Activated CD8-positive, alpha-beta T cell treated with anti-CD3 and anti-CD28 coated beads for 36 hours (primary cell): ENCODE results near the gene SETD1A. TPM values are rescaled to one million over a fixed set of nuclear protein-coding genes. Genes with fewer than 3 reads are reported as not detected.
"Not testable (repeated sequence)": the region's sequence is repeated elsewhere in the genome, so short reads cannot be mapped to it uniquely, and the experiment has no call there.

Source experiments
- ATAC-seq: fragments of 200-7000 bp; cut with Tn5 transposase; one replicate; pipeline ENCODE4 v1.10.0; 2021; ENCODE audit warnings: mild to moderate bottlenecking, moderate library complexity
- CTCF ChIA-PET: fragments of 350-600 bp; sonication (Branson Sonifier 250); formaldehyde crosslinking; loops from one replicate; lab custom pipeline; 2021; ENCODE audit warnings: antibody characterized with exemption; lab: Charles Lee
- POLR2A ChIA-PET: fragments of 350-600 bp; sonication (Branson Sonifier 250); formaldehyde crosslinking; loops from one replicate; lab custom pipeline; 2021; ENCODE audit warnings: antibody characterized with exemption; lab: Charles Lee
- DNase-seq: peaks from one replicate; pipeline ENCODE4 v3.0.0-alpha.2; 2020
- H3K27ac Mint-ChIP-seq: one replicate; pipeline ENCODE4 v1.8.0; 2021; ENCODE audit warnings: mild to moderate bottlenecking, mixed read lengths
- H3K27me3 Mint-ChIP-seq: one replicate; pipeline ENCODE4 v1.8.0; 2021; ENCODE audit warnings: mixed read lengths
- H3K36me3 Mint-ChIP-seq: one replicate; pipeline ENCODE4 v1.8.0; 2021; ENCODE audit warnings: low read depth, mixed read lengths
- H3K4me1 Mint-ChIP-seq: one replicate; pipeline ENCODE4 v1.8.0; 2021; ENCODE audit warnings: low read depth, mixed read lengths
- H3K4me3 Mint-ChIP-seq: one replicate; pipeline ENCODE4 v1.8.0; 2021; ENCODE audit warnings: mild to moderate bottlenecking, moderate library complexity, mixed read lengths
- H3K9me3 Mint-ChIP-seq: one replicate; pipeline ENCODE4 v1.8.0; 2021; ENCODE audit warnings: mixed read lengths
- intact Hi-C: fragments of 100-400 bp; cut with micrococcal nuclease; formaldehyde crosslinking; loops from one replicate; pipeline ENCODE4 v1.10.0; 2022
- total RNA-seq, 2 experiments: library from RNA; stranded (reverse); gene quantifications; one replicate each; pipeline ENCODE4 v1.2.3, GENCODE V29; 2021
- TF ChIP-seq, protein P1 (sequence below): fragments of 200-600 bp; IDR thresholded peaks from one replicate; pipeline ENCODE4 v1.8.0; 2022; ENCODE audit warnings: antibody characterized with exemption, mild to moderate bottlenecking

SETD1A gene
- total RNA-seq, 2 experiments from 2014 or later, result 18.0 to 19.2 TPM

DNA sequence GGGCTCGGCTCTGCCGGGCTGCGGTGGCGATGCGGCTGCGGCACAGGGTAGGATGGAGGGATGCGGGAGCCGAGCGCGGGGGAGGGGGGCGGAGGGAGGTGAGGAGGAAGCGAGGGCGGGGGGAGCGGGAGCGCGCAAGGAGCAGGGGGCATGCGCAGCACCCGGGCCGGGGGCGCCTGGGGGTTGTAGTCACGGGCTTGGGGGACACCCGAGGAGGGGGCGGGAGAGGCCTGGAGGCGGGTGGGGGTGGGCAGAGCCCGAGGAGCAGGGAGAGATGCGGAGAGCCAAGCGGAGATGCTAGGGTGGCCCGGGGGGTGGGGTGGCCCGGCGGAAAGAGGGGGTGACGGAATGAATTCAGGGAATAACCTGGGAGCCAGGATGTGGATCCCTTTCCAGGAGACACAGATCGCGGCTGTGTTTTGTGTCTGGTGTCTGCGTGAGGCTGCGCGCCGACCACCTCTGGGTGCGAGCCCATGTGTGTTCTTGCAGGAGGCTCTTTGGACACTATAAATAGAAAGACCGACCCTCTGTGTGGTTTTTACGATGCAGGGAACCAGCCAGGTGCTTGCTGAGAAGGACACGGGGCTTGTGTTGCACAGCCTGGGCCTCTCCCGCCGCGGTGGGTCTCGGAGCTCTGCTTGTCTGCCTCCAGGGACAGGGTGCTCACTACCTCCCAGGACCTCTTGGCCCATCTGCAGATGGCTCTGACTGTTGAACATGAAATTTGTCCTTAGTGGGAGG lies 53.2 kb downstream of the SETD1A start, which contains the start of gene STX1B:
STX1B (minus strand) TSS at position 54 of the 741 bp plus-strand sequence. CDS start 242 bp downstream, outside the sequence.
- no peaks in the 10 kb centered on the region for H3K9me3 Mint-ChIP-seq
- H3K27me3 Mint-ChIP-seq, result peaks cover 21% of the 10 kb centered on the region
- H3K4me1 Mint-ChIP-seq, result peaks cover 13% of the 10 kb centered on the region
- TF ChIP-seq, protein P1, sequence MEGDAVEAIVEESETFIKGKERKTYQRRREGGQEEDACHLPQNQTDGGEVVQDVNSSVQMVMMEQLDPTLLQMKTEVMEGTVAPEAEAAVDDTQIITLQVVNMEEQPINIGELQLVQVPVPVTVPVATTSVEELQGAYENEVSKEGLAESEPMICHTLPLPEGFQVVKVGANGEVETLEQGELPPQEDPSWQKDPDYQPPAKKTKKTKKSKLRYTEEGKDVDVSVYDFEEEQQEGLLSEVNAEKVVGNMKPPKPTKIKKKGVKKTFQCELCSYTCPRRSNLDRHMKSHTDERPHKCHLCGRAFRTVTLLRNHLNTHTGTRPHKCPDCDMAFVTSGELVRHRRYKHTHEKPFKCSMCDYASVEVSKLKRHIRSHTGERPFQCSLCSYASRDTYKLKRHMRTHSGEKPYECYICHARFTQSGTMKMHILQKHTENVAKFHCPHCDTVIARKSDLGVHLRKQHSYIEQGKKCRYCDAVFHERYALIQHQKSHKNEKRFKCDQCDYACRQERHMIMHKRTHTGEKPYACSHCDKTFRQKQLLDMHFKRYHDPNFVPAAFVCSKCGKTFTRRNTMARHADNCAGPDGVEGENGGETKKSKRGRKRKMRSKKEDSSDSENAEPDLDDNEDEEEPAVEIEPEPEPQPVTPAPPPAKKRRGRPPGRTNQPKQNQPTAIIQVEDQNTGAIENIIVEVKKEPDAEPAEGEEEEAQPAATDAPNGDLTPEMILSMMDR, result no peak
- no peak within 1 kb of the TSS for H3K27ac Mint-ChIP-seq
- no peaks in the 10 kb centered on the region for H3K36me3 Mint-ChIP-seq
- intact Hi-C loops, result no loop called here
- H3K4me3 Mint-ChIP-seq, result peak within 1 kb of the TSS; percentile 63
- DNase-seq, result peak; percentile 69
- ChIA-PET CTCF (no interaction called here), POLR2A (interaction anchor here (1.0 kb wide), 1 partner anchor 63 kb away, joined by 4 read pairs; the partner anchor contains the start of genes ZNF646 and ZNF668)
- peak; percentile 74 for ATAC-seq

DNA sequence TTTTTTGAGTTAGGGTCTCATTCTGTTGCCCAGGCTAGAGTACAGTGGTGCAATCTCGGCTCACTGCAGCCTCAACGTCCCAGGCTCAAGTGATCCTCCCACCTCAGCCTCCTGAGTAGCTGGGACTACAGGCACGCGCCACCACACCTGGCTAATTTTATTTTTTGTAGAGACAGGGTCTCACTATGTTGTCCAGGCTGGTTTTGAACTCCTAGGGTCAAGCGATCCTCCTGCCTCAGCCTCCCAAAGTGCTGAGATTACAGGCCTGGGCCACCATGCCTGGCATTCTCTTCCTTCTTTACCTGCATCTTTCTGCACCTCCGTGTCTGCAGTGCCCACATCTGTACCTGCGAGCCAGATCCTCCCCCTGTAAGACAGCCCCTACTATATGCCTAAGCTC lies 54.3 kb downstream of the SETD1A start:
- POLR2A ChIA-PET, H3K9me3 Mint-ChIP-seq, intact Hi-C loops, H3K36me3 Mint-ChIP-seq, DNase-seq, H3K27ac Mint-ChIP-seq, ATAC-seq: not testable (repeated sequence)
- peak overlapping the region; percentile 62 for H3K4me3 Mint-ChIP-seq
- peaks cover 23% of the 10 kb centered on the region for H3K27me3 Mint-ChIP-seq
- peaks cover 13% of the 10 kb centered on the region for H3K4me1 Mint-ChIP-seq
- CTCF ChIA-PET, result interaction anchor here (1.3 kb wide), 1 partner anchor 11 kb away, joined by 3 read pairs; no protein-coding TSS in a partner anchor

DNA sequence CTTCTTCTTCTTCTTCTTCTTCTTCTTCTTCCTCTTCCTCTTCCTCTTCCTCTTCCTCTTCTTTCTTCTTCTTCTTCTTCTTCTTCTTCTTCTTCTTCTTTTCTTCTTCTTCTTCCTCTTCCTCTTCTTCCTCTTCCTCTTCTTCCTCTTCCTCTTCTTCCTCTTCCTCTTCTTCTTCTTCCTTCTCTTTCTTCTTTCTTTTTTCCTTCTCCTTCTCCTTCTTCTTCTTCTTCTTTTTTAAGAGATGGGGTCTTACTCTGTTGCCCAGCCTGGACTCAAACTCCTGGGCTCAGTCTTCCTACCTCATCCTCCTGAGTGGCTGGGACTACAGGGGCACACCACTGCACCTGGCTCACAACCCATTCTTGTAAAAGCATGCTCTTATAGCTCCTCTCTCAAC lies 55.7 kb downstream of the SETD1A start:
- ChIA-PET CTCF (interaction anchor here (1.3 kb wide), 1 partner anchor 10 kb away, joined by 3 read pairs; no protein-coding TSS in a partner anchor), POLR2A (interaction anchor here (0.6 to 1.1 kb wide), 2 partner anchors 10 to 167 kb away, joined by 3 to 4 read pairs; no protein-coding TSS in a partner anchor)
- intact Hi-C loops, H3K27ac Mint-ChIP-seq, H3K9me3 Mint-ChIP-seq, ATAC-seq, H3K36me3 Mint-ChIP-seq, H3K4me3 Mint-ChIP-seq, DNase-seq: not testable (repeated sequence)
- Mint-ChIP-seq H3K4me1 (peaks cover 13% of the 10 kb centered on the region), H3K27me3 (peaks cover 23% of the 10 kb centered on the region)

DNA sequence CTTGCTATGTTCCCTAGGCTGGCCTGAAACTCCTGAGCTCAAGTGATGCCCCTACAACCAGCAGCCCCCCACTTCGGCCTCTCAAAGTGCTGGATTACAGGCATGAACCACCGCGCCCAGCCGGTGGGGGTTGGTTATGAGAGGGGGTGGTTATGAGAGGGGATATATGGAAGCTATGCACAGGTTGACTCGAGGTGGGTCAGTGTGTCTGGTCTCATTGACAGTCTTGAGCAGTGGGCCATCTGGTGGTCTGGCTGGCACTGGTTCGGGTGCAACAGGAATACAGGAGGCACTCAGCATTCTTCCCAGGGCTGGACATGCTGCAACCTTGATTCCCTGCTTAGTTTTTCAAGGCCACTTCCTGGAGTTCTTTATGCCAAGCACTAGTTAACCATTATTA lies 58.5 kb downstream of the SETD1A start:
- ChIA-PET CTCF (no interaction called here), POLR2A (interaction anchor here (0.6 to 1.5 kb wide), 2 partner anchors 15 to 60 kb away, joined by 3 read pairs; no protein-coding TSS in a partner anchor)
- H3K4me1 Mint-ChIP-seq, result peaks cover 4% of the 10 kb centered on the region
- H3K4me3 Mint-ChIP-seq, result no peak overlapping the region
- DNase-seq, result no peak
- ATAC-seq, result no peak
- H3K27me3 Mint-ChIP-seq, result peaks cover 17% of the 10 kb centered on the region
- no peaks in the 10 kb centered on the region for H3K9me3 Mint-ChIP-seq
- H3K27ac Mint-ChIP-seq, result no peak overlapping the region
- H3K36me3 Mint-ChIP-seq, result no peaks in the 10 kb centered on the region
- intact Hi-C loops, result no loop called here
- TF ChIP-seq, protein P1, result no peak

DNA sequence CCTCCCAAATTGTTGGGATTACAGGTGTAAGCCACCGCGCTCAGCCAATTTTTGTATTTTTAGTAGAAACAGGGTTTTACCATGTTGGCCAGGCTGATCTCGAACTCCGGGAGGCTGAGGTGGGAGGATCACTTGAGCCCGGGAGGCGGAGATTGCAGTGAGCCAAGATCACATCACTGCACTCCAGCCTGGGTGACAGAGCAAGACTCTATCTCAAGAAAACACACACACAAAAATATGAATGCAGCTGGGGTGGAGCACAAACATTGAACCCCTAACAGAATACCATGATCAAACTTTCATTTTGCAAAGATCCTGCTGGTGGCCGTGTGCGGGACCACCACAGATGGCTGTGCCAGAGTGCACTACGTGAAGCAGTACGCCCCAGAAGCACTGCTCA lies 60.2 kb downstream of the SETD1A start:
- H3K4me1 Mint-ChIP-seq, POLR2A ChIA-PET, ATAC-seq, H3K9me3 Mint-ChIP-seq, intact Hi-C loops, H3K36me3 Mint-ChIP-seq, H3K4me3 Mint-ChIP-seq, H3K27me3 Mint-ChIP-seq, DNase-seq, CTCF ChIA-PET, H3K27ac Mint-ChIP-seq: not testable (repeated sequence)

DNA sequence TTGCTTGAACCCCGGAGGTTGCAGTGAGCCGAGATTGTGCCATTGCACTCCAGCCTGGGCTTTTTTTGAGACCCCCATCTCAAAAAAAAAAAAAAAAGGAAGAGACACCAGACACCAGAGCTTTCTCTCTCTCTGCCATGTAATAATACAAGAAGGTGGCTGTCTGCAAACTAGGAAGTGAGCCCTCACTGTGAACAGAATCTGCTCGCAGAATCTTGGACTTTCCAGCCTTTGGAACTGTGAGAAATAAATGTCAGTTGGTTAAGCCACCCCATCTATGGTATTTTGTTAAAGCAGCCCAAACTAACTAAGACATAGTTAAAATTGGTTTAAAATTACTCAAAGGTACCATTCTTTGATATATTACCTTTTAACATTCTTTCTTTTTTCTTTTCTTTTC lies 63.0 kb downstream of the SETD1A start:
- CTCF ChIA-PET, result no interaction called here
- H3K27me3 Mint-ChIP-seq, result peaks cover 2% of the 10 kb centered on the region
- ATAC-seq, result no peak

More for the DNA sequence above, 63.0 kb downstream of the SETD1A start:
- intact Hi-C loops, result no loop called here
- no peaks in the 10 kb centered on the region for H3K9me3 Mint-ChIP-seq
- peaks cover 5% of the 10 kb centered on the region for H3K4me1 Mint-ChIP-seq
- no peak overlapping the region for H3K27ac Mint-ChIP-seq
- POLR2A ChIA-PET, result no interaction called here
- no peaks in the 10 kb centered on the region for H3K36me3 Mint-ChIP-seq
- TF ChIP-seq, protein P1, result no peak
- DNase-seq, result no peak
- no peak overlapping the region for H3K4me3 Mint-ChIP-seq
